Panc1 (cell line): ENCODE measurements around the gene TNRC6C. TPM values are rescaled to one million over a fixed set of nuclear protein-coding genes. Genes with fewer than 3 reads are reported as not detected.

ENCODE experiments used
- ATAC-seq: fragments of 200-7000 bp; cut with Tn5 transposase; 2 replicates; pipeline ENCODE4 v1.9.1; 2020; ENCODE audit warnings: mild to moderate bottlenecking, moderate library complexity
- BruUV-seq: library from RNA; stranded (reverse); fragments of 400-500 nt; replicated peaks from 2 replicates; lab custom pipeline; 2021; lab: Mats Ljungman, UMichigan
- CTCF ChIA-PET: fragments of 300-600 bp; sonication (Branson Sonifier 250); formaldehyde crosslinking; loops from one replicate; lab custom pipeline; 2022; ENCODE audit warnings: antibody characterized with exemption; lab: Charles Lee
- POLR2A ChIA-PET: fragments of 300-600 bp; sonication (Branson Sonifier 250); formaldehyde crosslinking; loops from one replicate; lab custom pipeline; 2022; ENCODE audit warnings: antibody characterized with exemption; lab: Charles Lee
- DNase-seq: peaks from one replicate; pipeline ENCODE4 v3.0.0-alpha.2; 2010; ENCODE audit warnings: low read depth, low spot score
- H3K27ac ChIP-seq: 2 replicates; pipeline ENCODE4 v1.5.1; 2011; ENCODE audit warnings: mild to moderate bottlenecking, low read length, inconsistent platforms
- H3K27me3 ChIP-seq: fragments of 200-500 bp; sonication (Bioruptor generic); 2 replicates; pipeline ENCODE4 v1.6.0; 2014; ENCODE audit warnings: low read length, inconsistent platforms; ENCODE audit not compliant: control insufficient read depth, insufficient read depth
- H3K36me3 ChIP-seq: fragments of 200-500 bp; sonication (Bioruptor generic); 2 replicates; pipeline ENCODE4 v1.5.1; 2014; ENCODE audit warnings: inconsistent platforms, mild to moderate bottlenecking, low read length, moderate library complexity; ENCODE audit not compliant: control insufficient read depth, insufficient read depth
- H3K4me1 ChIP-seq: 2 replicates; pipeline ENCODE4 v1.5.1; 2011; ENCODE audit warnings: inconsistent platforms, mild to moderate bottlenecking, low read length, moderate library complexity; ENCODE audit not compliant: control insufficient read depth, insufficient read depth
- H3K4me3 ChIP-seq, 2 experiments: 2 replicates each; pipeline ENCODE4 v1.5.1; 2011 to 2012; ENCODE audit warnings: low read depth in 2 of 2, low read length in 2 of 2, mild to moderate bottlenecking in 2 of 2, inconsistent platforms in 1 of 2, moderate library complexity in 1 of 2
- H3K9me3 ChIP-seq: fragments of 200-500 bp; sonication (Bioruptor generic); 2 replicates; pipeline ENCODE4 v1.5.1; 2014; ENCODE audit warnings: low read depth, mild to moderate bottlenecking, inconsistent platforms, low read length, moderate library complexity; ENCODE audit not compliant: control insufficient read depth, insufficient read depth
- POLR2AphosphoS5 ChIP-seq: IDR thresholded peaks from 2 replicates; pipeline ENCODE4 v1.6.1; 2012; ENCODE audit warnings: mild to moderate bottlenecking, low read depth, low read length, moderate library complexity
- SIN3A ChIP-seq: IDR thresholded peaks from 2 replicates; pipeline ENCODE4 v1.6.1; 2012; ENCODE audit warnings: low read depth, mild to moderate bottlenecking, low read length, moderate library complexity, borderline replicate concordance; ENCODE audit not compliant: insufficient read depth
- TCF7L2 ChIP-seq: IDR thresholded peaks from 2 replicates; pipeline ENCODE4 v1.6.1; 2011; ENCODE audit warnings: mild to moderate bottlenecking, low read depth, low read length, inconsistent platforms
- in situ Hi-C: cut with HindIII; loops from 2 replicates; pipeline ENCODE4 v1.10.0; 2016; ENCODE audit warnings: low sequenced_read_pairs, low pct_unique_long_range_greater_than_20kb
- intact Hi-C: fragments of 100-400 bp; cut with micrococcal nuclease; formaldehyde crosslinking; loops from one replicate; pipeline ENCODE4 v1.10.0; 2022; ENCODE audit not compliant: unreplicated experiment
- total RNA-seq: library from RNA; stranded (reverse); gene quantifications from one replicate; pipeline ENCODE4 v1.2.1, GENCODE V29; 2021; ENCODE audit not compliant: unreplicated experiment
- TF ChIP-seq, protein P1 (sequence below): fragments of 450-650 bp; IDR thresholded peaks from 2 replicates; pipeline ENCODE4 v1.5.1; 2017; ENCODE audit warnings: mild to moderate bottlenecking
- TF ChIP-seq, protein P2 (sequence below), 2 experiments: IDR thresholded peaks; 2 replicates each; pipeline ENCODE4 v1.6.1; 2011 to 2012; ENCODE audit warnings: low read depth in 2 of 2, control low read depth in 1 of 2, low read length in 1 of 2, mild to moderate bottlenecking in 1 of 2, moderate library complexity in 1 of 2; ENCODE audit not compliant: insufficient read depth in 1 of 2

TNRC6C gene
- total RNA-seq, 1 experiment from 2014 or later = 10.1 TPM

DNA sequence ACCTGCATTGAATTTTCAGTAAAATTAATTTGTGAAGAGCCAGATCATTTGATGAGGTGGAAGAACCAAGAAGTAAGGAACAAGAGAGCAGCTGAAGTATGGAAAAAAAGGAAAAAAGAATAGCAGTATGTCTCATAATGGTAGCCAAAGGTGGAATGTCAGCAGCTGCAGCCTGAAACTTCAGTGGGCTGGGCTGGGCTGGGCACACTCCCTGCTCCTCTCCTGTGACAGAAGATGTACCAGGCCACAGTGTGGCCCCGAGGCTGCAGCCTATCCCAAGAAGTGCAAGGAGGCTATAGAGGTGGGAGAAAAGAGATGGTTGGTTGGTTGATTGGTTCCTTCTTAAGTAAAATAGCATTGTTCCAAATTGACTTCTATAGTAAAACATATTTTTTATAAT lies 84.5 kb downstream of the TNRC6C start:
- in situ Hi-C loops (no loop called here), intact Hi-C loops (no loop called here)
- TF ChIP-seq TCF7L2 (no peak), POLR2AphosphoS5 (no peak), SIN3A (no peak)
- TF ChIP-seq, protein P1, sequence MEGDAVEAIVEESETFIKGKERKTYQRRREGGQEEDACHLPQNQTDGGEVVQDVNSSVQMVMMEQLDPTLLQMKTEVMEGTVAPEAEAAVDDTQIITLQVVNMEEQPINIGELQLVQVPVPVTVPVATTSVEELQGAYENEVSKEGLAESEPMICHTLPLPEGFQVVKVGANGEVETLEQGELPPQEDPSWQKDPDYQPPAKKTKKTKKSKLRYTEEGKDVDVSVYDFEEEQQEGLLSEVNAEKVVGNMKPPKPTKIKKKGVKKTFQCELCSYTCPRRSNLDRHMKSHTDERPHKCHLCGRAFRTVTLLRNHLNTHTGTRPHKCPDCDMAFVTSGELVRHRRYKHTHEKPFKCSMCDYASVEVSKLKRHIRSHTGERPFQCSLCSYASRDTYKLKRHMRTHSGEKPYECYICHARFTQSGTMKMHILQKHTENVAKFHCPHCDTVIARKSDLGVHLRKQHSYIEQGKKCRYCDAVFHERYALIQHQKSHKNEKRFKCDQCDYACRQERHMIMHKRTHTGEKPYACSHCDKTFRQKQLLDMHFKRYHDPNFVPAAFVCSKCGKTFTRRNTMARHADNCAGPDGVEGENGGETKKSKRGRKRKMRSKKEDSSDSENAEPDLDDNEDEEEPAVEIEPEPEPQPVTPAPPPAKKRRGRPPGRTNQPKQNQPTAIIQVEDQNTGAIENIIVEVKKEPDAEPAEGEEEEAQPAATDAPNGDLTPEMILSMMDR = no peak
- TF ChIP-seq, protein P2, sequence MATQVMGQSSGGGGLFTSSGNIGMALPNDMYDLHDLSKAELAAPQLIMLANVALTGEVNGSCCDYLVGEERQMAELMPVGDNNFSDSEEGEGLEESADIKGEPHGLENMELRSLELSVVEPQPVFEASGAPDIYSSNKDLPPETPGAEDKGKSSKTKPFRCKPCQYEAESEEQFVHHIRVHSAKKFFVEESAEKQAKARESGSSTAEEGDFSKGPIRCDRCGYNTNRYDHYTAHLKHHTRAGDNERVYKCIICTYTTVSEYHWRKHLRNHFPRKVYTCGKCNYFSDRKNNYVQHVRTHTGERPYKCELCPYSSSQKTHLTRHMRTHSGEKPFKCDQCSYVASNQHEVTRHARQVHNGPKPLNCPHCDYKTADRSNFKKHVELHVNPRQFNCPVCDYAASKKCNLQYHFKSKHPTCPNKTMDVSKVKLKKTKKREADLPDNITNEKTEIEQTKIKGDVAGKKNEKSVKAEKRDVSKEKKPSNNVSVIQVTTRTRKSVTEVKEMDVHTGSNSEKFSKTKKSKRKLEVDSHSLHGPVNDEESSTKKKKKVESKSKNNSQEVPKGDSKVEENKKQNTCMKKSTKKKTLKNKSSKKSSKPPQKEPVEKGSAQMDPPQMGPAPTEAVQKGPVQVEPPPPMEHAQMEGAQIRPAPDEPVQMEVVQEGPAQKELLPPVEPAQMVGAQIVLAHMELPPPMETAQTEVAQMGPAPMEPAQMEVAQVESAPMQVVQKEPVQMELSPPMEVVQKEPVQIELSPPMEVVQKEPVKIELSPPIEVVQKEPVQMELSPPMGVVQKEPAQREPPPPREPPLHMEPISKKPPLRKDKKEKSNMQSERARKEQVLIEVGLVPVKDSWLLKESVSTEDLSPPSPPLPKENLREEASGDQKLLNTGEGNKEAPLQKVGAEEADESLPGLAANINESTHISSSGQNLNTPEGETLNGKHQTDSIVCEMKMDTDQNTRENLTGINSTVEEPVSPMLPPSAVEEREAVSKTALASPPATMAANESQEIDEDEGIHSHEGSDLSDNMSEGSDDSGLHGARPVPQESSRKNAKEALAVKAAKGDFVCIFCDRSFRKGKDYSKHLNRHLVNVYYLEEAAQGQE (IDR thresholded peaks at IDR 0.05; ENCODE audit: insufficient read depth in 1 of 2, low read depth in 2 of 2, low read length in 1 of 2) = no peak
- Histone ChIP-seq H3K4me3 (no peak overlapping the region), H3K4me1 (no peaks in the 10 kb centered on the region), H3K36me3 (no peaks in the 10 kb centered on the region), H3K9me3 (no peaks in the 10 kb centered on the region), H3K27ac (no peak overlapping the region), H3K27me3 (no peaks in the 10 kb centered on the region)
- ATAC-seq (no peak), DNase-seq (no peak)
- BruUV-seq = no TSS peak
- ChIA-PET CTCF (no interaction called here), POLR2A (no interaction called here)

DNA sequence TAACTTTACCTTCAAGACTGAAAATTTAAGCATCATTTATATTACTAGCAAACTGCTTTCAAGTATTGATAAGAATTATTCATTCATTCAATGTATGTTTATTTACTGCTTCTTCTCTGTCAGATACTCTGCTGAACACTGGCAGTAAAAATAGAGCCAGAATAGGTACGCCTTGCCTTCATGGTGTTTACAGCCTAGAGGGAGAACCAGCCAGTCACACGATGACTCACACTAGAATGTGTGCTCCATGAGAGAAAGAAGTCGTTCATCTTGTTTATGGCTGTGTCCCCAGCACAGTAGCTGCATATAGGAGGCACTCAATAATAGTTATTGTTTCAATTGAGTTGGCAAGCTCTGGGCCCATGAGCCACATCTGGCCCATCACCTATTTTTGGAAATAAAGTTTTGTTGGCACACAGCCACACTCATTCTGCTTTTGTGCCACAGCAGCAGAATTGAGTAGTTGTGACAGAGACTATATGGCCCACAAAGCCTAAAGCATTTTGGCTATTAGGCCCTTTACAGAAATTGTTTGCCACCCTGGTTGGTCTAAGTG lies 85.9 kb downstream of the TNRC6C start:
- no TSS peak for BruUV-seq
- no peaks in the 10 kb centered on the region for H3K9me3 ChIP-seq
- H3K4me3 ChIP-seq = no peak overlapping the region
- no peak overlapping the region for H3K27ac ChIP-seq
- intact Hi-C loops (no loop called here), in situ Hi-C loops (no loop called here)
- no peak for DNase-seq
- CTCF ChIA-PET = interaction anchor here (0.6 kb wide), 1 partner anchor 22 kb away, joined by 4 read pairs; no protein-coding TSS in a partner anchor
- POLR2A ChIA-PET = no interaction called here
- TF ChIP-seq SIN3A (no peak), TCF7L2 (no peak), POLR2AphosphoS5 (no peak)
- TF ChIP-seq, protein P2 (IDR thresholded peaks at IDR 0.05; ENCODE audit: insufficient read depth in 1 of 2, low read depth in 2 of 2, low read length in 1 of 2) = no peak
- no peaks in the 10 kb centered on the region for H3K27me3 ChIP-seq
- no peaks in the 10 kb centered on the region for H3K36me3 ChIP-seq
- no peaks in the 10 kb centered on the region for H3K4me1 ChIP-seq
- ATAC-seq = no peak
